HL-60 (cell line): ENCODE measurements around the gene MAP7D3.

ENCODE experiments used
- DNase-seq, 2 experiments: peaks; one replicate each; pipeline ENCODE4 v3.0.0-alpha.2; 2010 to 2020; ENCODE audit warnings: low read depth in 1 of 2, low spot score in 1 of 2
- H3K27ac ChIP-seq: fragments of 250-450 bp; sonication (Bioruptor Pico); replicated peaks from 2 replicates; pipeline ENCODE4 v1.5.1; 2020; ENCODE audit warnings: mild to moderate bottlenecking, moderate library complexity
- H3K27me3 ChIP-seq: fragments of 250-450 bp; sonication (Bioruptor Pico); 2 replicates; pipeline ENCODE4 v1.5.1; 2021; ENCODE audit warnings: mild to moderate bottlenecking, moderate library complexity; ENCODE audit not compliant: insufficient read depth, poor library complexity, severe bottlenecking
- H3K4me3 ChIP-seq: replicated peaks from 2 replicates; pipeline ENCODE4 v1.5.1; 2011; ENCODE audit warnings: mild to moderate bottlenecking, control low read depth, low read length; ENCODE audit not compliant: insufficient read depth
- GABPA ChIP-seq: IDR thresholded peaks from 2 replicates; pipeline ENCODE4 v1.6.1; 2012; ENCODE audit warnings: low read depth
- POLR2AphosphoS5 ChIP-seq: IDR thresholded peaks from 2 replicates; pipeline ENCODE4 v1.6.1; 2012; ENCODE audit warnings: low read depth
- SPI1 ChIP-seq: IDR thresholded peaks from 2 replicates; pipeline ENCODE4 v1.6.1; 2012; ENCODE audit warnings: low read depth, mild to moderate bottlenecking, borderline replicate concordance
- TF ChIP-seq, protein P1 (sequence below): IDR thresholded peaks from 2 replicates; pipeline ENCODE4 v1.6.1; 2012; ENCODE audit warnings: low read depth; ENCODE audit not compliant: insufficient replicate concordance
- TF ChIP-seq, protein P2 (sequence below): IDR thresholded peaks from one replicate; pipeline ENCODE4 v1.5.1; 2011; ENCODE audit warnings: low read length, control low read depth, inconsistent platforms; ENCODE audit not compliant: insufficient read depth

The MAP7D3 gene

DNA sequence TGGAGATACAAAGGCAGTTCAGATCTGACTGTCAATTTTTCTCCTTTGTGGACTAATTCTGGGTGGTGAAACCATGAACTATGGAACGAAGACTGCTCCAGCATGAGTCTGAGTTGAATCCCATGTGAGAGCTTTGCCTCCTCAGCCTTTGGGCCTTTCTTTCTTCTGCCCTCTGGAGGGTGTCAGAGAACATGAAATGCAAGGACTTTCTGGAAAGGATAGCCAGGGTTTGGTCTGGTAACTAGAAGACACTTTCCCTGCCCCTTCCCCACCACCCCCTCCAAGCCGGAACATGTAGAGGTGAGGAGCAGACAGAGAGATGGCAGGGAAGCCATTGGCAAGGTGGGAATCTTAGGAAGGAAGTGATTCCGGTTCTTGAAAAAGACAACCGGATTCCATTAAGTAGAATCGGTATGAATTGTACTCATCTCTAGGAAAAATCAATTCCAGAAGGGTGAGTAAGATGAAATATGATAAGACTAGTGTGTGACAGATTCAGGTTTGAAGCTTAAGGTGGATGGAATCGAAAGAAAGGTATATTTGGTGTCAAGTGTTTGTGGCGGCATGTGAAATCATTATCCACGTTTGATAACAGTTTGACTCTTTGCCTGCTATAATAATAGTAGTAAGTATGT, 84.9 kb downstream of the MAP7D3 start:
- no peak overlapping the region for H3K4me3 ChIP-seq
- TF ChIP-seq POLR2AphosphoS5 (no peak), SPI1 (no peak), GABPA (no peak)
- TF ChIP-seq, protein P1, sequence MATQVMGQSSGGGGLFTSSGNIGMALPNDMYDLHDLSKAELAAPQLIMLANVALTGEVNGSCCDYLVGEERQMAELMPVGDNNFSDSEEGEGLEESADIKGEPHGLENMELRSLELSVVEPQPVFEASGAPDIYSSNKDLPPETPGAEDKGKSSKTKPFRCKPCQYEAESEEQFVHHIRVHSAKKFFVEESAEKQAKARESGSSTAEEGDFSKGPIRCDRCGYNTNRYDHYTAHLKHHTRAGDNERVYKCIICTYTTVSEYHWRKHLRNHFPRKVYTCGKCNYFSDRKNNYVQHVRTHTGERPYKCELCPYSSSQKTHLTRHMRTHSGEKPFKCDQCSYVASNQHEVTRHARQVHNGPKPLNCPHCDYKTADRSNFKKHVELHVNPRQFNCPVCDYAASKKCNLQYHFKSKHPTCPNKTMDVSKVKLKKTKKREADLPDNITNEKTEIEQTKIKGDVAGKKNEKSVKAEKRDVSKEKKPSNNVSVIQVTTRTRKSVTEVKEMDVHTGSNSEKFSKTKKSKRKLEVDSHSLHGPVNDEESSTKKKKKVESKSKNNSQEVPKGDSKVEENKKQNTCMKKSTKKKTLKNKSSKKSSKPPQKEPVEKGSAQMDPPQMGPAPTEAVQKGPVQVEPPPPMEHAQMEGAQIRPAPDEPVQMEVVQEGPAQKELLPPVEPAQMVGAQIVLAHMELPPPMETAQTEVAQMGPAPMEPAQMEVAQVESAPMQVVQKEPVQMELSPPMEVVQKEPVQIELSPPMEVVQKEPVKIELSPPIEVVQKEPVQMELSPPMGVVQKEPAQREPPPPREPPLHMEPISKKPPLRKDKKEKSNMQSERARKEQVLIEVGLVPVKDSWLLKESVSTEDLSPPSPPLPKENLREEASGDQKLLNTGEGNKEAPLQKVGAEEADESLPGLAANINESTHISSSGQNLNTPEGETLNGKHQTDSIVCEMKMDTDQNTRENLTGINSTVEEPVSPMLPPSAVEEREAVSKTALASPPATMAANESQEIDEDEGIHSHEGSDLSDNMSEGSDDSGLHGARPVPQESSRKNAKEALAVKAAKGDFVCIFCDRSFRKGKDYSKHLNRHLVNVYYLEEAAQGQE: no peak
- TF ChIP-seq, protein P2, sequence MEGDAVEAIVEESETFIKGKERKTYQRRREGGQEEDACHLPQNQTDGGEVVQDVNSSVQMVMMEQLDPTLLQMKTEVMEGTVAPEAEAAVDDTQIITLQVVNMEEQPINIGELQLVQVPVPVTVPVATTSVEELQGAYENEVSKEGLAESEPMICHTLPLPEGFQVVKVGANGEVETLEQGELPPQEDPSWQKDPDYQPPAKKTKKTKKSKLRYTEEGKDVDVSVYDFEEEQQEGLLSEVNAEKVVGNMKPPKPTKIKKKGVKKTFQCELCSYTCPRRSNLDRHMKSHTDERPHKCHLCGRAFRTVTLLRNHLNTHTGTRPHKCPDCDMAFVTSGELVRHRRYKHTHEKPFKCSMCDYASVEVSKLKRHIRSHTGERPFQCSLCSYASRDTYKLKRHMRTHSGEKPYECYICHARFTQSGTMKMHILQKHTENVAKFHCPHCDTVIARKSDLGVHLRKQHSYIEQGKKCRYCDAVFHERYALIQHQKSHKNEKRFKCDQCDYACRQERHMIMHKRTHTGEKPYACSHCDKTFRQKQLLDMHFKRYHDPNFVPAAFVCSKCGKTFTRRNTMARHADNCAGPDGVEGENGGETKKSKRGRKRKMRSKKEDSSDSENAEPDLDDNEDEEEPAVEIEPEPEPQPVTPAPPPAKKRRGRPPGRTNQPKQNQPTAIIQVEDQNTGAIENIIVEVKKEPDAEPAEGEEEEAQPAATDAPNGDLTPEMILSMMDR: no peak
- DNase-seq: no peak
- no peak overlapping the region for H3K27ac ChIP-seq
- no peaks in the 10 kb centered on the region for H3K27me3 ChIP-seq

DNA sequence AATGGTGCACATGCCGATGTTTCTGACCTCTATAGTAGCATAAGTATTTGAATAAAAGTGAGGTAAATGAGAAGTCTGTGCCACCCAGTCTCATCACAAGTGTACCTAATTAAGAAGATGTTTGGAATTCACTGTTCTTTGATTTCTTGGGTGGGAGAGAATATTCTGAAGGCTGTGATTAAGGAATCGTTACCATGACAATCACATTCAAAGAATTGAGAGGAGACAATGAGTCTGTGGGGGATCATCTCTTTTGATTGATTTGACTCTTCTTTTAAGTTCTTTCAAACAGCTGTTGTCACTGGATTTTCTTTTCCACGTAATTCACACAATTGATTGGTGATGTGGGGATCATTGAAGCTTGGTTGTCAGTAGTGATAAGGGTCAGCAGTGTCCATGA, 85.8 kb downstream of the MAP7D3 start:
- TF ChIP-seq GABPA: no peak
- no peak for TF ChIP-seq POLR2AphosphoS5
- TF ChIP-seq, protein P2: no peak
- no peak for TF ChIP-seq SPI1
- TF ChIP-seq, protein P1: no peak
- DNase-seq: no peak
- Histone ChIP-seq H3K27me3 (no peaks in the 10 kb centered on the region), H3K4me3 (no peak overlapping the region), H3K27ac (no peak overlapping the region)

DNA sequence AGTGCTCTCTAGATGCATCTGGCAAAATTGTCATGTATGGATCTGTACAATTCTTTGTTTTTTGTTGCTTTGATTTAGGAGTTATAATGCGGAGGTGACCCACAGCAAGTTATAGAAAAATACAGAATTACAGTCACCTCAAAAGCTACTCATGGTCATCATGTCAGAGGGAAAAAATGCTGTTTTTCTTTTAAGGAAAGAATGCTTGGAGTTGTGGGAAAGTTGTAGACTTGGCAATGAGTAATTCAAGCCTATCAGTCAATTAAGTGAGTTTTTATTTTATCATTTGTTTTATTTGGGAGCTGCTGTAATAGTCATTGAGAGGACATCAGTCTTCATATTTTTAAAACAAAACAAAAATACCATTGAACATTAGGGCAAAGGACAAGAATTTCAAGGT, 87.5 kb downstream of the MAP7D3 start:
- no peak overlapping the region for H3K4me3 ChIP-seq
- no peak overlapping the region for H3K27ac ChIP-seq
- H3K27me3 ChIP-seq: no peaks in the 10 kb centered on the region
- TF ChIP-seq, protein P1: no peak
- TF ChIP-seq, protein P2: no peak
- TF ChIP-seq SPI1 (no peak), GABPA (no peak), POLR2AphosphoS5 (no peak)
- no peak for DNase-seq
